ENCODE results near the gene IL18R1.

IL18R1 gene

GRCh38 chr2:102386004-102386403 is 30.4 kb downstream of the IL18R1 start:
- in situ Hi-C loops (cut with MboI; ENCODE audit: low sequenced_read_pairs, unreplicated experiment), result no loop called here
- no peak for TF ChIP-seq CTCF (IDR thresholded peaks at IDR 0.05; ENCODE audit: borderline replicate concordance, control extremely low read depth, extremely low read depth, insufficient read depth, missing control alignments)
- no peak for DNase-seq (ENCODE audit: low spot score)

- peak; percentile 45 for DNase-seq (ENCODE audit: low spot score)
- TF ChIP-seq CTCF (IDR thresholded peaks at IDR 0.05; ENCODE audit: borderline replicate concordance, control extremely low read depth, extremely low read depth, insufficient read depth, missing control alignments), result no peak
- in situ Hi-C loops (cut with MboI; ENCODE audit: low sequenced_read_pairs, unreplicated experiment), result no loop called here
These were observed 31.4 kb downstream of the IL18R1 start for GRCh38 chr2:102386867-102387541.

- no peak for TF ChIP-seq CTCF (IDR thresholded peaks at IDR 0.05; ENCODE audit: borderline replicate concordance, control extremely low read depth, extremely low read depth, insufficient read depth, missing control alignments)
- peak; percentile 54 for DNase-seq (ENCODE audit: low spot score)
- in situ Hi-C loops (cut with MboI; ENCODE audit: low sequenced_read_pairs, unreplicated experiment), result no loop called here
These were observed 32.4 kb downstream of the IL18R1 start for GRCh38 chr2:102387763-102388546.

- in situ Hi-C loops (cut with MboI; ENCODE audit: low sequenced_read_pairs, unreplicated experiment), result no loop called here
- TF ChIP-seq CTCF (IDR thresholded peaks at IDR 0.05; ENCODE audit: borderline replicate concordance, control extremely low read depth, extremely low read depth, insufficient read depth, missing control alignments), result no peak
- no peak for DNase-seq (ENCODE audit: low spot score)
These were observed 36.0 kb downstream of the IL18R1 start for GRCh38 chr2:102391565-102391964.

- TF ChIP-seq CTCF (IDR thresholded peaks at IDR 0.05; ENCODE audit: borderline replicate concordance, control extremely low read depth, extremely low read depth, insufficient read depth, missing control alignments), result no peak
- DNase-seq (ENCODE audit: low spot score), result no peak
- in situ Hi-C loops (cut with MboI; ENCODE audit: low sequenced_read_pairs, unreplicated experiment), result no loop called here
These were observed 36.5 kb downstream of the IL18R1 start for GRCh38 chr2:102392096-102392495.

GRCh38 chr2:102392942-102393341 is 37.3 kb downstream of the IL18R1 start:
- in situ Hi-C loops (cut with MboI; ENCODE audit: low sequenced_read_pairs, unreplicated experiment), result no loop called here
- no peak for DNase-seq (ENCODE audit: low spot score)
- no peak for TF ChIP-seq CTCF (IDR thresholded peaks at IDR 0.05; ENCODE audit: borderline replicate concordance, control extremely low read depth, extremely low read depth, insufficient read depth, missing control alignments)

Measured in GM13976 (cell line).